ENCODE measurements around the gene UBXN11. TPM values are rescaled to one million over a fixed set of nuclear protein-coding genes. Genes with fewer than 3 reads are reported as not detected.

Gene UBXN11
- polyA plus RNA-seq, 1 of the 3 experiments (the other 2 are of a cell fraction): 30.6 TPM

- TF ChIP-seq, protein P1, sequence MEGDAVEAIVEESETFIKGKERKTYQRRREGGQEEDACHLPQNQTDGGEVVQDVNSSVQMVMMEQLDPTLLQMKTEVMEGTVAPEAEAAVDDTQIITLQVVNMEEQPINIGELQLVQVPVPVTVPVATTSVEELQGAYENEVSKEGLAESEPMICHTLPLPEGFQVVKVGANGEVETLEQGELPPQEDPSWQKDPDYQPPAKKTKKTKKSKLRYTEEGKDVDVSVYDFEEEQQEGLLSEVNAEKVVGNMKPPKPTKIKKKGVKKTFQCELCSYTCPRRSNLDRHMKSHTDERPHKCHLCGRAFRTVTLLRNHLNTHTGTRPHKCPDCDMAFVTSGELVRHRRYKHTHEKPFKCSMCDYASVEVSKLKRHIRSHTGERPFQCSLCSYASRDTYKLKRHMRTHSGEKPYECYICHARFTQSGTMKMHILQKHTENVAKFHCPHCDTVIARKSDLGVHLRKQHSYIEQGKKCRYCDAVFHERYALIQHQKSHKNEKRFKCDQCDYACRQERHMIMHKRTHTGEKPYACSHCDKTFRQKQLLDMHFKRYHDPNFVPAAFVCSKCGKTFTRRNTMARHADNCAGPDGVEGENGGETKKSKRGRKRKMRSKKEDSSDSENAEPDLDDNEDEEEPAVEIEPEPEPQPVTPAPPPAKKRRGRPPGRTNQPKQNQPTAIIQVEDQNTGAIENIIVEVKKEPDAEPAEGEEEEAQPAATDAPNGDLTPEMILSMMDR (IDR thresholded peaks at IDR 0.05): no peak
- TF ChIP-seq MXI1 (IDR thresholded peaks at IDR 0.05; ENCODE audit: low read depth, low read length) (no peak), POLR2AphosphoS5 (IDR thresholded peaks at IDR 0.05; ENCODE audit: low read depth, low read length) (no peak), GATA2 (CRISPR knock-in tag; IDR thresholded peaks at IDR 0.05) (no peak), JUND (IDR thresholded peaks at IDR 0.05) (no peak)
- TF ChIP-seq, protein P2, sequence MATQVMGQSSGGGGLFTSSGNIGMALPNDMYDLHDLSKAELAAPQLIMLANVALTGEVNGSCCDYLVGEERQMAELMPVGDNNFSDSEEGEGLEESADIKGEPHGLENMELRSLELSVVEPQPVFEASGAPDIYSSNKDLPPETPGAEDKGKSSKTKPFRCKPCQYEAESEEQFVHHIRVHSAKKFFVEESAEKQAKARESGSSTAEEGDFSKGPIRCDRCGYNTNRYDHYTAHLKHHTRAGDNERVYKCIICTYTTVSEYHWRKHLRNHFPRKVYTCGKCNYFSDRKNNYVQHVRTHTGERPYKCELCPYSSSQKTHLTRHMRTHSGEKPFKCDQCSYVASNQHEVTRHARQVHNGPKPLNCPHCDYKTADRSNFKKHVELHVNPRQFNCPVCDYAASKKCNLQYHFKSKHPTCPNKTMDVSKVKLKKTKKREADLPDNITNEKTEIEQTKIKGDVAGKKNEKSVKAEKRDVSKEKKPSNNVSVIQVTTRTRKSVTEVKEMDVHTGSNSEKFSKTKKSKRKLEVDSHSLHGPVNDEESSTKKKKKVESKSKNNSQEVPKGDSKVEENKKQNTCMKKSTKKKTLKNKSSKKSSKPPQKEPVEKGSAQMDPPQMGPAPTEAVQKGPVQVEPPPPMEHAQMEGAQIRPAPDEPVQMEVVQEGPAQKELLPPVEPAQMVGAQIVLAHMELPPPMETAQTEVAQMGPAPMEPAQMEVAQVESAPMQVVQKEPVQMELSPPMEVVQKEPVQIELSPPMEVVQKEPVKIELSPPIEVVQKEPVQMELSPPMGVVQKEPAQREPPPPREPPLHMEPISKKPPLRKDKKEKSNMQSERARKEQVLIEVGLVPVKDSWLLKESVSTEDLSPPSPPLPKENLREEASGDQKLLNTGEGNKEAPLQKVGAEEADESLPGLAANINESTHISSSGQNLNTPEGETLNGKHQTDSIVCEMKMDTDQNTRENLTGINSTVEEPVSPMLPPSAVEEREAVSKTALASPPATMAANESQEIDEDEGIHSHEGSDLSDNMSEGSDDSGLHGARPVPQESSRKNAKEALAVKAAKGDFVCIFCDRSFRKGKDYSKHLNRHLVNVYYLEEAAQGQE (IDR thresholded peaks at IDR 0.05; ENCODE audit: low read depth, low read length): no peak
Observed at GRCh38 chr1:26353210-26353859, 46.9 kb upstream of the UBXN11 start (continued).

DNA sequence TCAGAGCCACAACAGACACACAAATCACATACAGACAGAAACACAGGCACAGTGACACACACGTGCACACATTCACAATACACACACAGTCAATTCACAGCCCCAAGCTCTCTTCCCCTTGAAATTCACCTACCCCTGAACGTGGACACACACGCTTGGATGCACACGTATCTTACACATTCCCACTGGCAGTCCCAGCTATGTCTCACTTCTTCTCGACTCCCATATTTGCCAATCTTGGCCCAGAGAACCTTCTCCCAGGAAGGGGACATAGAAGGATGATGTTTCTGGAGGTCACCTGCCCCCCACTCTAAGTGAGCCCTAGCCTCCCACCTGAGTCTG lies 45.9 kb upstream of the UBXN11 start:
- Histone ChIP-seq H3K4me2 (no peak overlapping the region), H3K36me3 (replicated peaks in 1 of 2; ENCODE audit: control insufficient read depth in 1 of 2, insufficient read depth in 2 of 2, low read length in 1 of 2) (no peaks in the 10 kb centered on the region), H3K79me2 (ENCODE audit: insufficient read depth) (no peaks in the 10 kb centered on the region), H3K27ac (ENCODE audit: low read depth in 2 of 2, low read length in 1 of 2) (no peak overlapping the region), H4K20me1 (ENCODE audit: insufficient read depth) (no peaks in the 10 kb centered on the region), H2AFZ (ENCODE audit: low read depth) (no peak overlapping the region), H3F3A (replicated peaks; ENCODE audit: insufficient read depth) (no peaks in the 10 kb centered on the region), H3K9me3 (no peaks in the 10 kb centered on the region), H3K9ac (no peak overlapping the region), H3K9me2 (no peaks in the 10 kb centered on the region), H3K4me3 (ENCODE audit: low read depth in 2 of 2, low read length in 1 of 2) (no peak overlapping the region), H3K27me3 (ENCODE audit: insufficient read depth) (no peaks in the 10 kb centered on the region), H3K4me1 (ENCODE audit: control insufficient read depth in 1 of 2, insufficient read depth in 2 of 2, low read depth in 1 of 2, low read length in 1 of 2) (no peaks in the 10 kb centered on the region)
- no peak for DNase-seq
- ChIA-PET CTCF (interaction anchor here (1.6 to 11.9 kb wide), 3 partner anchors 11 to 65 kb away, joined by 3 to 99 read pairs (median 21); no protein-coding TSS in a partner anchor), POLR2A (no interaction called here)
- TF ChIP-seq, protein P2 (IDR thresholded peaks at IDR 0.05; ENCODE audit: low read depth, low read length): no peak
- TF ChIP-seq YY1 (IDR thresholded peaks at IDR 0.05; ENCODE audit: low read depth) (no peak), ELF1 (IDR thresholded peaks at IDR 0.05) (no peak), POLR2AphosphoS5 (IDR thresholded peaks at IDR 0.05; ENCODE audit: low read depth, low read length) (no peak), TCF12 (IDR thresholded peaks at IDR 0.05) (no peak), FOXM1 (IDR thresholded peaks at IDR 0.05; ENCODE audit: low read depth) (no peak), CHD2 (IDR thresholded peaks at IDR 0.05; ENCODE audit: low read length, partially characterized antibody) (no peak), MXI1 (IDR thresholded peaks at IDR 0.05; ENCODE audit: low read depth, low read length) (no peak), RFX5 (IDR thresholded peaks at IDR 0.05; ENCODE audit: low read length) (no peak), TAF1 (IDR thresholded peaks at IDR 0.05; ENCODE audit: borderline replicate concordance, low read depth, low read length) (no peak), RXRA (IDR thresholded peaks at IDR 0.05; ENCODE audit: borderline replicate concordance, low read depth) (no peak), EP300 (IDR thresholded peaks at IDR 0.05; ENCODE audit: borderline replicate concordance in 1 of 2, low read depth in 1 of 2, low read length in 1 of 2) (no peak), EZH2phosphoT487 (IDR thresholded peaks at IDR 0.05; ENCODE audit: borderline replicate concordance, low read depth) (no peak)
- TF ChIP-seq, protein P3, sequence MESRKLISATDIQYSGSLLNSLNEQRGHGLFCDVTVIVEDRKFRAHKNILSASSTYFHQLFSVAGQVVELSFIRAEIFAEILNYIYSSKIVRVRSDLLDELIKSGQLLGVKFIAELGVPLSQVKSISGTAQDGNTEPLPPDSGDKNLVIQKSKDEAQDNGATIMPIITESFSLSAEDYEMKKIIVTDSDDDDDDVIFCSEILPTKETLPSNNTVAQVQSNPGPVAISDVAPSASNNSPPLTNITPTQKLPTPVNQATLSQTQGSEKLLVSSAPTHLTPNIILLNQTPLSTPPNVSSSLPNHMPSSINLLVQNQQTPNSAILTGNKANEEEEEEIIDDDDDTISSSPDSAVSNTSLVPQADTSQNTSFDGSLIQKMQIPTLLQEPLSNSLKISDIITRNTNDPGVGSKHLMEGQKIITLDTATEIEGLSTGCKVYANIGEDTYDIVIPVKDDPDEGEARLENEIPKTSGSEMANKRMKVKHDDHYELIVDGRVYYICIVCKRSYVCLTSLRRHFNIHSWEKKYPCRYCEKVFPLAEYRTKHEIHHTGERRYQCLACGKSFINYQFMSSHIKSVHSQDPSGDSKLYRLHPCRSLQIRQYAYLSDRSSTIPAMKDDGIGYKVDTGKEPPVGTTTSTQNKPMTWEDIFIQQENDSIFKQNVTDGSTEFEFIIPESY (IDR thresholded peaks at IDR 0.05; ENCODE audit: borderline replicate concordance, low read depth): no peak
- TF ChIP-seq, protein P1 (IDR thresholded peaks at IDR 0.05): no peak
- WGBS (ENCODE audit: low lambda C conversion rate): 68% methylated on average over 5 of the region's 5 CpGs
